Motor neuron (in vitro differentiated cells): ENCODE measurements around the gene CSK. TPM values are rescaled to one million over a fixed set of nuclear protein-coding genes. Genes with fewer than 3 reads are reported as not detected.

Experiments
- ATAC-seq, 8 experiments: fragments of 200-7000 bp; cut with Tn5 transposase; replicated peaks in 6 of 8; 2 replicates each; pipeline ENCODE4 v1.8.0; 2021; ENCODE audit warnings: mild to moderate bottlenecking in 8 of 8, moderate library complexity in 8 of 8
- H3K27ac ChIP-seq, 2 donors: fragments of 250-450 bp; sonication (Bioruptor Pico); 2 replicates each; pipeline ENCODE4 v1.9.0; 2021; ENCODE audit warnings: antibody characterized with exemption in 2 of 2, mild to moderate bottlenecking in 2 of 2, moderate library complexity in 1 of 2
- H3K4me1 ChIP-seq, 2 donors: fragments of 250-450 bp; sonication (Bioruptor Pico); replicated peaks in 1 of 2; 2 replicates each; pipeline ENCODE4 v1.6.1; 2021; ENCODE audit warnings: antibody characterized with exemption in 2 of 2, mild to moderate bottlenecking in 2 of 2, moderate library complexity in 1 of 2
- H3K4me3 ChIP-seq, 5 donors: fragments of 250-450 bp; sonication (Bioruptor Pico); 2 replicates each; pipeline ENCODE4 v1.9.0; 2021; ENCODE audit warnings: antibody characterized with exemption in 5 of 5, mild to moderate bottlenecking in 5 of 5, moderate library complexity in 4 of 5
- WGBS, 10 experiments: fragments of 450-650 bp; shearing (Covaris generic); methylation state at CpG; one replicate each; pipeline ENCODE4 v1.0.0; 2022; 5-methylcytosine and 5-hydroxymethylcytosine counted together
- in situ Hi-C, 9 experiments: fragments of 400-800 bp; cut with MboI; loops; one replicate each; pipeline ENCODE4 v1.15.0; 2021; ENCODE audit warnings: low sequenced_read_pairs in 9 of 9, low pct_unique_long_range_greater_than_20kb in 2 of 9; ENCODE audit not compliant: unreplicated experiment in 9 of 9
- total RNA-seq, 8 experiments: library from RNA; unstranded; fragments of 300-600 nt; gene quantifications; 2 replicates each; pipeline versions ENCODE4 v1.2.3 to v1.2.4, GENCODE V29; 2022

Gene CSK
- total RNA-seq, 8 experiments from 2014 or later: 15.6 to 155 (median 27.0) TPM

- H3K27ac ChIP-seq: no peak overlapping the region
- no peak overlapping the region for H3K4me3 ChIP-seq
- in situ Hi-C loops: no loop called here
- ATAC-seq: no peak
- H3K4me1 ChIP-seq: peaks cover 35 to 40% of the 10 kb centered on the region in 2 donors
- 9 to 80% (median 50%) methylated on average over 1 to 2 of the region's 3 CpGs; no CpG with 5 or more reads in 2 of the 10 experiments for WGBS, 10 experiments
Observed at GRCh38 chr15:74829486-74829885, 47.6 kb downstream of the CSK start.

GRCh38 chr15:74829991-74830390, 48.1 kb downstream of the CSK start:
- Histone ChIP-seq H3K4me1 (peaks cover 35 to 40% of the 10 kb centered on the region in 2 donors), H3K4me3 (no peak overlapping the region), H3K27ac (no peak overlapping the region)
- in situ Hi-C loops: no loop called here
- WGBS, 10 experiments: 60 to 92% (median 80%) methylated on average over 1 to 5 of the region's 6 CpGs; no CpG with 5 or more reads in 5 of the 10 experiments
- ATAC-seq: no peak

GRCh38 chr15:74830868-74831267, 49.0 kb downstream of the CSK start:
- no peak overlapping the region for H3K4me3 ChIP-seq
- in situ Hi-C loops: no loop called here
- peaks cover 32 to 37% of the 10 kb centered on the region in 2 donors for H3K4me1 ChIP-seq
- no peak overlapping the region for H3K27ac ChIP-seq
- WGBS, 10 experiments: 60 to 100% (median 76%) methylated on average over 1 to 3 of the region's 5 CpGs; no CpG with 5 or more reads in 4 of the 10 experiments
- ATAC-seq: no peak

GRCh38 chr15:74831813-74832495, 50.1 kb downstream of the CSK start:
- peak in 6 of 8 experiments; percentile 16 to 90 (median 85) for ATAC-seq
- Histone ChIP-seq H3K4me1 (peaks cover 22 to 26% of the 10 kb centered on the region in 2 donors), H3K4me3 (no peak overlapping the region), H3K27ac (peak overlapping the region in 1 of 2 donors; percentile 78)
- in situ Hi-C loops: no loop called here
- 0 to 100% (median 80%) methylated on average over 1 to 4 of the region's 15 CpGs; no CpG with 5 or more reads in 4 of the 10 experiments for WGBS, 10 experiments

- WGBS, 10 experiments: 17 to 60% methylated on average over 2 of the region's 4 CpGs; no CpG with 5 or more reads in 8 of the 10 experiments
- no peak for ATAC-seq
- in situ Hi-C loops: no loop called here
- no peak overlapping the region for H3K4me3 ChIP-seq
- H3K4me1 ChIP-seq: peaks cover 21 to 26% of the 10 kb centered on the region in 2 donors
- H3K27ac ChIP-seq: peak overlapping the region in 1 of 2 donors; percentile 78
Observed at GRCh38 chr15:74832826-74833225, 50.9 kb downstream of the CSK start.

- H3K4me3 ChIP-seq: no peak overlapping the region
- WGBS, 10 experiments: 45 to 77% (median 65%) methylated on average over 1 to 4 of the region's 12 CpGs; no CpG with 5 or more reads in 6 of the 10 experiments
- ATAC-seq: no peak
- in situ Hi-C loops: no loop called here
- peaks cover 21 to 26% of the 10 kb centered on the region in 2 donors for H3K4me1 ChIP-seq
- H3K27ac ChIP-seq: peak overlapping the region in 1 of 2 donors; percentile 53
Observed at GRCh38 chr15:74833376-74834107, 51.7 kb downstream of the CSK start.

GRCh38 chr15:74835312-74835823, 53.5 kb downstream of the CSK start:
- in situ Hi-C loops: no loop called here
- H3K27ac ChIP-seq: no peak overlapping the region
- no peak overlapping the region for H3K4me3 ChIP-seq
- peaks cover 21 to 26% of the 10 kb centered on the region in 2 donors for H3K4me1 ChIP-seq
- WGBS, 10 experiments: 20 to 58% (median 20%) methylated on average over 1 to 3 of the region's 5 CpGs; no CpG with 5 or more reads in 3 of the 10 experiments
- peak in 5 of 8 experiments; percentile 9 to 97 (median 69) for ATAC-seq

GRCh38 chr15:74836846-74837245, 55.0 kb downstream of the CSK start:
- no peak for ATAC-seq
- WGBS, 10 experiments: 64 to 80% methylated on average over 2 of the region's 7 CpGs; no CpG with 5 or more reads in 8 of the 10 experiments
- in situ Hi-C loops: no loop called here

GRCh38 chr15:74837482-74838136, 55.7 kb downstream of the CSK start:
- peaks cover 18 to 21% of the 10 kb centered on the region in 2 donors for H3K4me1 ChIP-seq
- no peak overlapping the region for H3K4me3 ChIP-seq
- H3K27ac ChIP-seq: no peak overlapping the region
- in situ Hi-C loops: no loop called here
- 60% methylated on average over 1 of the region's 15 CpGs; no CpG with 5 or more reads in 8 of the 10 experiments for WGBS, 10 experiments
- ATAC-seq: peak in 1 of 8 experiments; percentile 31

More at GRCh38 chr15:74836846-74837245, 55.0 kb downstream of the CSK start:
- Histone ChIP-seq H3K4me1 (peaks cover 21 to 25% of the 10 kb centered on the region in 2 donors), H3K27ac (no peak overlapping the region), H3K4me3 (no peak overlapping the region)

- Histone ChIP-seq H3K4me3 (no peak overlapping the region), H3K27ac (no peak overlapping the region), H3K4me1 (peaks cover 13 to 16% of the 10 kb centered on the region in 2 donors)
- no peak for ATAC-seq
- in situ Hi-C loops: no loop called here
- WGBS, 10 experiments: 100% methylated on average over 3 of the region's 10 CpGs; no CpG with 5 or more reads in 8 of the 10 experiments
Observed at GRCh38 chr15:74838137-74838516, 56.2 kb downstream of the CSK start.

- Histone ChIP-seq H3K4me1 (peaks cover 13 to 14% of the 10 kb centered on the region in 2 donors), H3K4me3 (no peak overlapping the region), H3K27ac (no peak overlapping the region)
- ATAC-seq: no peak
- in situ Hi-C loops: no loop called here
- WGBS, 10 experiments: 88 to 100% methylated on average over 2 to 4 of the region's 11 CpGs; no CpG with 5 or more reads in 8 of the 10 experiments
Observed at GRCh38 chr15:74838746-74839525, 57.1 kb downstream of the CSK start.
